GM18951 (cell line): ENCODE data around the gene XIST.

ENCODE experiments used
- POLR2A ChIP-seq: IDR thresholded peaks from 4 replicates; pipeline ENCODE4 v1.6.1; 2011; ENCODE audit warnings: mild to moderate bottlenecking; ENCODE audit not compliant: insufficient read length, insufficient read depth; ENCODE audit errors: extremely low read depth
- in situ Hi-C: fragments of 300-500 bp; cut with MboI; formaldehyde crosslinking; loops from one replicate; pipeline ENCODE4 v1.12.0; 2022; ENCODE audit warnings: low sequenced_read_pairs, mixed read lengths, inconsistent platforms; ENCODE audit not compliant: unreplicated experiment

Gene XIST

GRCh38 chrX:73850124-73851013 lies 2.1 kb downstream of the XIST start:
- no peak for TF ChIP-seq POLR2A
- in situ Hi-C loops = loop anchor here (10.0 kb wide), 2 partner anchors 164 to 284 kb away; no protein-coding TSS in a partner anchor

- TF ChIP-seq POLR2A = no peak
- in situ Hi-C loops = no loop called here
These were observed 3.4 kb downstream of the XIST start for GRCh38 chrX:73849073-73849472.

- TF ChIP-seq POLR2A = no peak
- in situ Hi-C loops = no loop called here
These were observed 4.5 kb downstream of the XIST start for GRCh38 chrX:73847991-73848390.

- no peak for TF ChIP-seq POLR2A
- in situ Hi-C loops = no loop called here
These were observed 5.4 kb downstream of the XIST start for GRCh38 chrX:73847100-73847499.

GRCh38 chrX:73842541-73843234 lies 9.8 kb downstream of the XIST start:
- TF ChIP-seq POLR2A = no peak
- in situ Hi-C loops = no loop called here

- in situ Hi-C loops = no loop called here
- no peak for TF ChIP-seq POLR2A
These were observed 11.2 kb downstream of the XIST start for GRCh38 chrX:73841337-73841736.

- no peak for TF ChIP-seq POLR2A
- in situ Hi-C loops = no loop called here
These were observed 12.2 kb downstream of the XIST start for GRCh38 chrX:73840120-73840924.

- no peak for TF ChIP-seq POLR2A
- in situ Hi-C loops = no loop called here
These were observed 13.4 kb downstream of the XIST start for GRCh38 chrX:73839152-73839551.

GRCh38 chrX:73838123-73838522 lies 14.4 kb downstream of the XIST start:
- no peak for TF ChIP-seq POLR2A
- in situ Hi-C loops = no loop called here

- TF ChIP-seq POLR2A = no peak
- in situ Hi-C loops = no loop called here
These were observed 15.5 kb downstream of the XIST start for GRCh38 chrX:73836956-73837477.

GRCh38 chrX:73834219-73834618 lies 18.3 kb downstream of the XIST start:
- in situ Hi-C loops = no loop called here
- no peak for TF ChIP-seq POLR2A

- no peak for TF ChIP-seq POLR2A
- in situ Hi-C loops = no loop called here
These were observed 20.2 kb downstream of the XIST start for GRCh38 chrX:73832319-73832718.

GRCh38 chrX:73831500-73831899 lies 21.0 kb downstream of the XIST start:
- TF ChIP-seq POLR2A = no peak
- in situ Hi-C loops = no loop called here
